Measurements from ENCODE around the gene SLC22A17.
A peak's percentile ranks its signal among the peaks of the same experiment; 100 is the strongest.

The SLC22A17 gene

GRCh38 chr14:23302290-23303225 lies 50.1 kb downstream of the SLC22A17 start, which contains the start of gene PPP1R3E:
TSS of gene PPP1R3E (minus strand) at chr14:23302859. CDS start at chr14:23302576, 283 bp downstream.
- peak; percentile 47 for DNase-seq (ENCODE audit: low read depth)
- H3K4me3 ChIP-seq (replicated peaks; ENCODE audit: low read depth, low read length), result peak within 1 kb of the TSS; percentile 67
- TF ChIP-seq CTCF (IDR thresholded peaks at IDR 0.05; ENCODE audit: low read length, missing control alignments), result no peak

DNA sequence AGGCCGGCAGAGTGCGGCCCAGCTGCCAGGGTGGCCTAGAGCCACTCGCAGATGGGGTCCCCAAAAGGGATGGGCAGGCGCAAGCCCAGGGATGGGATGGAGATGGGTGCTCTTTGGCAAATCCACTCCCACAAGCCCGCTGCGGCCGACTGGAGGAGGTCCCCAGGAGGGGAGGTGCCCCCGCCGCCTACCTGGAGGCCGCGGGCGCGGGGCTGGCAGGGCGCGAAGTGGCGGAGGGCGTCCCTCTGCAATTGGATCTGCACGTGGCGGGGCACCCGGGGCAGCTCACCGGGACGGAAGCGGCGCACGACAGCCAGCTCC lies 50.8 kb downstream of the SLC22A17 start:
- no peak for TF ChIP-seq CTCF (IDR thresholded peaks at IDR 0.05; ENCODE audit: low read length, missing control alignments)
- peak overlapping the region; percentile 67 for H3K4me3 ChIP-seq (replicated peaks; ENCODE audit: low read depth, low read length)

GRCh38 chr14:23301288-23301968 lies 51.3 kb downstream of the SLC22A17 start:
- TF ChIP-seq CTCF (IDR thresholded peaks at IDR 0.05; ENCODE audit: low read length, missing control alignments), result peak; percentile 43
- peak overlapping the region; percentile 82 for H3K4me3 ChIP-seq (replicated peaks; ENCODE audit: low read depth, low read length)
- peak; percentile 99 for DNase-seq (ENCODE audit: low read depth)

More for the DNA sequence above, 50.8 kb downstream of the SLC22A17 start:
- no peak for DNase-seq (ENCODE audit: low read depth)

DNA sequence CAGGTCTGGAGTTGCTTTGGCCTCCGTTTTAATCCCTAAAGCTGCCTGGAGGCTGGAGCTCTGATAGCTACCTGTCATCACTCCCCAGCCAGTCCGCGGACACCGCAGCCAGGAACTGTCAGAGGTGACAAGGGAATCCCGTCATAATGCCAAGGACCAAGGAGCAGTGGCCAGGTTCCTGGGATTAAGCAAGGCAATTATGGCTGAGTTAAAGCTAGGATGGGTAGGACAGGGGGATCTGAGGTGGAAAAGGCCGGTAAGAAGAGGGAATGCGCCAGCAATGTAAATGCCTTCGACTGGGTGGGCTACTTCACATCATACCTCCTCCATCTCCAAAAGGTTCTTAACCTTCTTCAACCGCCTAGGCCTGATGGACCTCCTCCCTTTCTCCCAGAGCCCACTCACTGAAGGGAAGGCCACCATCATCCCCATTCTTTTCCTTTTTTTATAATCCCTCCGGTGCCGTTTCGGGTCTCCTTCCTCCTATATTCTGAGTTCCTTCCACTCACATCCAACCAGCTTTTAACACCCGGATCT lies 51.9 kb downstream of the SLC22A17 start:
- DNase-seq (ENCODE audit: low read depth), result peak; percentile 28
- no peak for TF ChIP-seq CTCF (IDR thresholded peaks at IDR 0.05; ENCODE audit: low read length, missing control alignments)
- peak overlapping the region; percentile 82 for H3K4me3 ChIP-seq (replicated peaks; ENCODE audit: low read depth, low read length)

GRCh38 chr14:23299986-23300686 lies 52.6 kb downstream of the SLC22A17 start:
- no peak for DNase-seq (ENCODE audit: low read depth)
- TF ChIP-seq CTCF (IDR thresholded peaks at IDR 0.05; ENCODE audit: low read length, missing control alignments), result no peak
- peak overlapping the region; percentile 82 for H3K4me3 ChIP-seq (replicated peaks; ENCODE audit: low read depth, low read length)

DNA sequence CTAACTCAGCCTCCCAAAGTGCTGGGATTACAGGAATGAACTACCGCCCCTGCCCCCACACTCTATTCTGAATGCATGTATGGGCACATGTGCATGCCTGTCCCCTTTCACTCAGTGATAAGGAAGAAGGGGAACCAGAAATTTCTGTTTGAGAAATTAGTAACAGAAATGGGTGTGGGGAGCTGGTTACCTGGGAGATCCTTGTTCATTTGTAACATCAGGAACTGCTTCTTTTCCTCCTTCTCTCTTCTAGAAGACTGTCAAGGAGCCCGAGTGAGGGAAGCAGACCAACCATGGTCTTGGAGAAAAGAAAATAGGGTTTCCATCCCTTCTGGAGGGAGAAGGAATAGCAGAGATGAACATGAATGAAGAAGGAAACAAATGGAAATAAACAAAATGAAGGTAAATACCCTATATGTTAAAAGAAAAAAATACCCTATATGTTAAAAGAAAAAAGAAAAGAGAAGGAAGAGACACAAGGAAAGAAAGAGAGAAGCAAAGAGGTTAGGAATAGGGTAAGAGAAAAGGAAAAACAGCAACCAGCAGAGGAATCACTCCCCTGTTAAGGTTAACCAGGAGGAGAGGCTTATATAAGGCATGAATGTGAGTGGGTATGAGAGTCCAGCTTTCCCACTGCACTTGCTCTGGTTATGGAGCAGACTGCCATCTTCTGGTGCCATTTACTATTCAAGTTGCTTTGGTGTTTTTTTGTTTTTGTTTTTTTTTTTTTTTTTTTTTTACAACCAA lies 53.3 kb downstream of the SLC22A17 start:
- DNase-seq (ENCODE audit: low read depth), result peak; percentile 73
- H3K4me3 ChIP-seq (replicated peaks; ENCODE audit: low read depth, low read length), result no peak overlapping the region
- TF ChIP-seq CTCF (IDR thresholded peaks at IDR 0.05; ENCODE audit: low read length, missing control alignments), result peak; percentile 43

Measured in fibroblast of pulmonary artery (primary cell).